NCI-H2227 treated with DMSO at 0.1 percent for 48 hours (cell line): ENCODE results near the gene FAR1.
"Not testable (repeated sequence)": the region's sequence is repeated elsewhere in the genome, so short reads cannot be mapped to it uniquely, and the experiment has no call there.

Source experiments
- DNase-seq: peaks from one replicate; lab custom pipeline; 2025; lab: John Stamatoyannopoulos, UW

FAR1 gene

GRCh38 chr11:13668102-13668956 lies at the start of gene FAR1:
Gene FAR1 (plus strand): TSS chr11:13668668. CDS start chr11:13694766, 26,098 bp downstream.
- DNase-seq = peak; percentile 98

GRCh38 chr11:13620063-13620462 lies 48.4 kb upstream of the FAR1 start:
- no peak for DNase-seq

GRCh38 chr11:13626818-13627217 lies 41.6 kb upstream of the FAR1 start:
- not testable (repeated sequence) for DNase-seq

- not testable (repeated sequence) for DNase-seq
Observed at GRCh38 chr11:13628634-13629033, 39.8 kb upstream of the FAR1 start.

GRCh38 chr11:13629779-13630178 lies 38.7 kb upstream of the FAR1 start:
- no peak for DNase-seq

GRCh38 chr11:13635290-13635689 lies 33.2 kb upstream of the FAR1 start:
- no peak for DNase-seq

- DNase-seq = no peak
Observed at GRCh38 chr11:13635804-13636203, 32.7 kb upstream of the FAR1 start.

GRCh38 chr11:13637125-13638069 lies 31.1 kb upstream of the FAR1 start:
- DNase-seq = no peak

GRCh38 chr11:13638422-13638821 lies 30.0 kb upstream of the FAR1 start:
- no peak for DNase-seq

- DNase-seq = no peak
Observed at GRCh38 chr11:13644997-13645687, 23.3 kb upstream of the FAR1 start.

- DNase-seq = no peak
Observed at GRCh38 chr11:13647391-13647790, 21.1 kb upstream of the FAR1 start.

- DNase-seq = no peak
Observed at GRCh38 chr11:13649619-13650018, 18.8 kb upstream of the FAR1 start.

- DNase-seq = not testable (repeated sequence)
Observed at GRCh38 chr11:13651515-13651914, 17.0 kb upstream of the FAR1 start.

GRCh38 chr11:13661074-13661623 lies 7.3 kb upstream of the FAR1 start:
- no peak for DNase-seq

GRCh38 chr11:13663631-13664071 lies 4.8 kb upstream of the FAR1 start:
- no peak for DNase-seq

- no peak for DNase-seq
Observed at GRCh38 chr11:13664351-13664750, 4.1 kb upstream of the FAR1 start.

GRCh38 chr11:13666708-13667107 lies 1.8 kb upstream of the FAR1 start:
- DNase-seq = no peak

GRCh38 chr11:13667245-13667644 lies 1.2 kb upstream of the FAR1 start:
- peak; percentile 34 for DNase-seq

- peak; percentile 55 for DNase-seq
Observed at GRCh38 chr11:13667795-13668101, 720 bp upstream of the FAR1 start.

- no peak for DNase-seq
Observed at GRCh38 chr11:13668957-13669521, 571 bp downstream of the FAR1 start.
